ENCODE measurements around the gene SLAMF9.
A peak's percentile ranks its signal among the peaks of the same experiment; 100 is the strongest.

Gene SLAMF9

DNA sequence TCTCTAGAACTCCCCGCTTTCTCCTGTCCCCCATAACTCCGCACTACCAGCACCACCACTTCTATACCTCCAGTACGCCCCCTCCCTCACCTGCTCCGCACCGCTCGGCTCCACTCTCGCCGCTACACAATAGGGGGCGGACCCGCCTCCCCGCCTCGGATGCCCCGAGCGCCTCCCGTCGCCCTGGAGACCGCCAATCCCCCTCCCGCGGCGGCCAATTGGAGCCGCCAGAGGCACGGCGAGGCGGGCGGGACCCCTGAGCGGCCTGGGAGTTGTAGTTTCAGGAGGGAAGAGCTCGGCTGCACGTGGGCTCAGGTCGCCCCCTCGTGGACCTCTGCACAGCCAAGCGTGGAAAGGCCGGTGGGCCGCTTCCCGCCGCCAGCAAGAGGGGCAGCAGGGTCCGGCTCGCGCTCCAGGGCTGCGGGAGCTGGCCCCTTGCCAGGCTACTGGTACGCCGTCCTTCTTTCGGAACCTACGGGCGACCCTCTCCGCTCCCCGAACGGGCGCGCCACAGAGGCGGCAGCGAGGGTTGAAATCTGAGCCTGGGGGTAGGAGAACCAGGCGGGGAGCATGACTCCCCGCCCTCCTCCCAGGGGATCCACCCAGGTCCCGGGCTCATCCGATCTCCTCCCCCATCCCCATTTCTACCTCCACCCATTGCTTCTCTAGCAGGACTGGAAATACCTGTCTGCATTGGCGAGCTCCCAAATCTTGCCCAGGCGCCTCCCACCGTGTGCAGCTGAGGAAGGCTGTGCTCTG lies 8.4 kb downstream of the SLAMF9 start, which contains the start of gene IGSF9:
Gene IGSF9, minus strand, starts transcription at position 131 of the 759 bp plus-strand sequence. CDS start 2,159 bp downstream, outside the sequence.
- ATAC-seq = peak; percentile 97
- peak; percentile 46; the same call in 1 of the 2 replicates for TF ChIP-seq ZNF8 (CRISPR knock-in tag; IDR thresholded peaks at IDR 0.05)
- TF ChIP-seq, protein P1, sequence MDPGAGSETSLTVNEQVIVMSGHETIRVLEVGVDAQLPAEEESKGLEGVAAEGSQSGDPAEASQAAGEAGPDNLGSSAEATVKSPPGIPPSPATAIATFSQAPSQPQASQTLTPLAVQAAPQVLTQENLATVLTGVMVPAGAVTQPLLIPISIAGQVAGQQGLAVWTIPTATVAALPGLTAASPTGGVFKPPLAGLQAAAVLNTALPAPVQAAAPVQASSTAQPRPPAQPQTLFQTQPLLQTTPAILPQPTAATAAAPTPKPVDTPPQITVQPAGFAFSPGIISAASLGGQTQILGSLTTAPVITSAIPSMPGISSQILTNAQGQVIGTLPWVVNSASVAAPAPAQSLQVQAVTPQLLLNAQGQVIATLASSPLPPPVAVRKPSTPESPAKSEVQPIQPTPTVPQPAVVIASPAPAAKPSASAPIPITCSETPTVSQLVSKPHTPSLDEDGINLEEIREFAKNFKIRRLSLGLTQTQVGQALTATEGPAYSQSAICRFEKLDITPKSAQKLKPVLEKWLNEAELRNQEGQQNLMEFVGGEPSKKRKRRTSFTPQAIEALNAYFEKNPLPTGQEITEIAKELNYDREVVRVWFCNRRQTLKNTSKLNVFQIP (CRISPR knock-in tag; IDR thresholded peaks at IDR 0.05; ENCODE audit: borderline replicate concordance, low read depth) = no peak

DNA sequence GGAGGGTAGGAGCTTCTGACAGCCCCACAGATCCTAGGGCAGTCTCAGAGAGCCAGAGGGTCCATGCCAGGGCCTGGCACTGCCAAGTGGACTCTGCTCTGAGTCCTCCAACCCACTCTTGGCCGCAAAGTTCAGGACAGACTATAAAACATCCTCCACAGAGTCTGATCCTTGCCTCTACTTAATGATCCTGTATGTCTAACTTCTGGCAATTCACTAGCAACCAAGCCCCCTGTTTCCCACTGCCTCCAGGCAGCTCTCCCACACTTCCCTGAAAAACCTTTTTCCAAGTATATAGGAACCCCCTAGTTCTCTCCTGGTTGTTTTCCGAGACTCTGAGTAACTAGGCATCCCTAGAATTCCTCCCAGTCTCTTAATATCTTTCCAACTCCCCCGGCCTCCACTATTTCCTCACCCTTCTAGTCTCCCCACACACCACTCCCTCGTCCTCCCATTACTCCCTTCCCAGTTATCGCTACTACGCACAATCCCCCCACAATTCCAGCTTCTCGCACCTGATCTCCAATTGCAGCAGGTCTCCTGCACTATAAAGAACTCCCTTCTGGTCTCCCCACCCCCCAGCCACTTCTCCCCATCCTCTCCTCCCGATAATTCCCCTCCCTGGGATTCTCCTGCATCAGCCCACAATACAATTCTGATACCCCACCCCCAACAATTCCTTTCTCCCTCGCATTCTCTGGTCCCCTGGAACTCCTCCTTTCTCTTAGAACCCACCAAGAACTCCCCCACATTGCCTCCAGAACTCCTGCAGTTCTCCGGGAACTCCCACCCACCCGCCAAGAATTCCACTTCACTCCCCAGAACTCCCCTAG lies 9.2 kb downstream of the SLAMF9 start:
- TF ChIP-seq TOX (CRISPR knock-in tag; IDR thresholded peaks at IDR 0.05; ENCODE audit: borderline replicate concordance) (no peak), ZNF70 (CRISPR knock-in tag; IDR thresholded peaks at IDR 0.05) (peak; percentile 80; the same call in 1 of the 2 replicates)
- peak; percentile 3 for ATAC-seq

DNA sequence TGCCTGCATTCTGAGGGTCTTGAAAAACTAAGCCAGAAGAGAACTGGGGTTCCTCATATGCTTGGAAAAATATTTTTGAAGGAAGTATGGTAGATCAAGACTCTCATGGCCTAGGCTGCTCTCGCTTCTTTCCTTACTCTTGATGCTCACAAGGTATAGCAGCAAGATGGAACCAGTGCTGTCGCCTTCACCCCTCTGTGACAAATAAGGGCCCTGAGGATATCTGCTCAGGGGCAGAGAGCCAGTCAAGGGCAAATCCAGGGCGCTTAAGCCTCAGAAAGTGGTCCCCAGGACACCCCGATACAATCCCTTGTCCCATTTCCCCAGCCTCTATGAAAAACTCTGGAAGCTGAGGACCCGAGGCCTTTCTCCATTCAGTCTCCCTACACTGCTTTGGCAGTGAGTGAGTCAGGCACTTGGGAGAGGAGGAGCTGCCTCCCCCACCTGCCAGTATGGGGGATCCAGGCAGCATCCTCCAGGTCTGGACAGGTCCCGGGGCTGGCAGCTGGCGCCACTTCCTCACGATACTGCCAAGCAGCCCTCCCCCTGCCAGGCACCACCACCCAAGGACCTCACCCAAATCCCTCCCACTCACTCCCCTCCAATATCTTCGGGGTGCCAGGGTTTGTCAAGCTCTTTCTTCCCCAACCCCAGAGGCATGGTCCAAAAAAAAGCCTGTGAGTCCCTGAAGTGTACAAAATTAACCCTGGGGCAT lies 10.0 kb downstream of the SLAMF9 start:
- no peak for ATAC-seq
- TF ChIP-seq BACH2 (CRISPR knock-in tag; IDR thresholded peaks at IDR 0.05; ENCODE audit: borderline replicate concordance) (no peak), RARB (CRISPR knock-in tag; IDR thresholded peaks at IDR 0.05) (no peak), SNAI2 (CRISPR knock-in tag; IDR thresholded peaks at IDR 0.05) (no peak), PPARA (CRISPR knock-in tag; IDR thresholded peaks at IDR 0.05; ENCODE audit: borderline replicate concordance) (no peak), ZNF8 (CRISPR knock-in tag; IDR thresholded peaks at IDR 0.05) (no peak), ZFP30 (CRISPR knock-in tag; IDR thresholded peaks at IDR 0.05) (no peak), TOX (CRISPR knock-in tag; IDR thresholded peaks at IDR 0.05; ENCODE audit: borderline replicate concordance) (no peak), ARNTL (CRISPR knock-in tag; IDR thresholded peaks at IDR 0.05; ENCODE audit: borderline replicate concordance, low read depth) (no peak), OSR1 (CRISPR knock-in tag; IDR thresholded peaks at IDR 0.05) (no peak), ESRRG (CRISPR knock-in tag; IDR thresholded peaks at IDR 0.05) (no peak), ZC3H10 (CRISPR knock-in tag; IDR thresholded peaks at IDR 0.05) (no peak), ZNF565 (CRISPR knock-in tag; conservative IDR thresholded peaks at IDR 0.05; ENCODE audit: low read depth) (no peak), ZNF70 (CRISPR knock-in tag; IDR thresholded peaks at IDR 0.05) (no peak), ISL1 (CRISPR knock-in tag; IDR thresholded peaks at IDR 0.05) (no peak), TCF4 (CRISPR knock-in tag; IDR thresholded peaks at IDR 0.05; ENCODE audit: borderline replicate concordance) (no peak)
- TF ChIP-seq, protein P2, sequence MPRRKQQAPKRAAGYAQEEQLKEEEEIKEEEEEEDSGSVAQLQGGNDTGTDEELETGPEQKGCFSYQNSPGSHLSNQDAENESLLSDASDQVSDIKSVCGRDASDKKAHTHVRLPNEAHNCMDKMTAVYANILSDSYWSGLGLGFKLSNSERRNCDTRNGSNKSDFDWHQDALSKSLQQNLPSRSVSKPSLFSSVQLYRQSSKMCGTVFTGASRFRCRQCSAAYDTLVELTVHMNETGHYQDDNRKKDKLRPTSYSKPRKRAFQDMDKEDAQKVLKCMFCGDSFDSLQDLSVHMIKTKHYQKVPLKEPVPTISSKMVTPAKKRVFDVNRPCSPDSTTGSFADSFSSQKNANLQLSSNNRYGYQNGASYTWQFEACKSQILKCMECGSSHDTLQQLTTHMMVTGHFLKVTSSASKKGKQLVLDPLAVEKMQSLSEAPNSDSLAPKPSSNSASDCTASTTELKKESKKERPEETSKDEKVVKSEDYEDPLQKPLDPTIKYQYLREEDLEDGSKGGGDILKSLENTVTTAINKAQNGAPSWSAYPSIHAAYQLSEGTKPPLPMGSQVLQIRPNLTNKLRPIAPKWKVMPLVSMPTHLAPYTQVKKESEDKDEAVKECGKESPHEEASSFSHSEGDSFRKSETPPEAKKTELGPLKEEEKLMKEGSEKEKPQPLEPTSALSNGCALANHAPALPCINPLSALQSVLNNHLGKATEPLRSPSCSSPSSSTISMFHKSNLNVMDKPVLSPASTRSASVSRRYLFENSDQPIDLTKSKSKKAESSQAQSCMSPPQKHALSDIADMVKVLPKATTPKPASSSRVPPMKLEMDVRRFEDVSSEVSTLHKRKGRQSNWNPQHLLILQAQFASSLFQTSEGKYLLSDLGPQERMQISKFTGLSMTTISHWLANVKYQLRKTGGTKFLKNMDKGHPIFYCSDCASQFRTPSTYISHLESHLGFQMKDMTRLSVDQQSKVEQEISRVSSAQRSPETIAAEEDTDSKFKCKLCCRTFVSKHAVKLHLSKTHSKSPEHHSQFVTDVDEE (CRISPR knock-in tag; IDR thresholded peaks at IDR 0.05) = no peak
- TF ChIP-seq, protein P3, sequence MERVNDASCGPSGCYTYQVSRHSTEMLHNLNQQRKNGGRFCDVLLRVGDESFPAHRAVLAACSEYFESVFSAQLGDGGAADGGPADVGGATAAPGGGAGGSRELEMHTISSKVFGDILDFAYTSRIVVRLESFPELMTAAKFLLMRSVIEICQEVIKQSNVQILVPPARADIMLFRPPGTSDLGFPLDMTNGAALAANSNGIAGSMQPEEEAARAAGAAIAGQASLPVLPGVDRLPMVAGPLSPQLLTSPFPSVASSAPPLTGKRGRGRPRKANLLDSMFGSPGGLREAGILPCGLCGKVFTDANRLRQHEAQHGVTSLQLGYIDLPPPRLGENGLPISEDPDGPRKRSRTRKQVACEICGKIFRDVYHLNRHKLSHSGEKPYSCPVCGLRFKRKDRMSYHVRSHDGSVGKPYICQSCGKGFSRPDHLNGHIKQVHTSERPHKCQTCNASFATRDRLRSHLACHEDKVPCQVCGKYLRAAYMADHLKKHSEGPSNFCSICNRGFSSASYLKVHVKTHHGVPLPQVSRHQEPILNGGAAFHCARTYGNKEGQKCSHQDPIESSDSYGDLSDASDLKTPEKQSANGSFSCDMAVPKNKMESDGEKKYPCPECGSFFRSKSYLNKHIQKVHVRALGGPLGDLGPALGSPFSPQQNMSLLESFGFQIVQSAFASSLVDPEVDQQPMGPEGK (CRISPR knock-in tag; IDR thresholded peaks at IDR 0.05; ENCODE audit: borderline replicate concordance) = no peak
- TF ChIP-seq, protein P1 (CRISPR knock-in tag; IDR thresholded peaks at IDR 0.05; ENCODE audit: borderline replicate concordance, low read depth) = no peak
- TF ChIP-seq, protein P4, sequence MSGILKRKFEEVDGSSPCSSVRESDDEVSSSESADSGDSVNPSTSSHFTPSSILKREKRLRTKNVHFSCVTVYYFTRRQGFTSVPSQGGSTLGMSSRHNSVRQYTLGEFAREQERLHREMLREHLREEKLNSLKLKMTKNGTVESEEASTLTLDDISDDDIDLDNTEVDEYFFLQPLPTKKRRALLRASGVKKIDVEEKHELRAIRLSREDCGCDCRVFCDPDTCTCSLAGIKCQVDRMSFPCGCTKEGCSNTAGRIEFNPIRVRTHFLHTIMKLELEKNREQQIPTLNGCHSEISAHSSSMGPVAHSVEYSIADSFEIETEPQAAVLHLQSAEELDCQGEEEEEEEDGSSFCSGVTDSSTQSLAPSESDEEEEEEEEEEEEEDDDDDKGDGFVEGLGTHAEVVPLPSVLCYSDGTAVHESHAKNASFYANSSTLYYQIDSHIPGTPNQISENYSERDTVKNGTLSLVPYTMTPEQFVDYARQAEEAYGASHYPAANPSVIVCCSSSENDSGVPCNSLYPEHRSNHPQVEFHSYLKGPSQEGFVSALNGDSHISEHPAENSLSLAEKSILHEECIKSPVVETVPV (CRISPR knock-in tag; IDR thresholded peaks at IDR 0.05) = no peak
